DOHH2 (cell line): Measurements from ENCODE around the gene EPB41.

Experiments
- EZH2phosphoT487 ChIP-seq: fragments of 200-600 bp; sonication (generic); IDR thresholded peaks from 2 replicates; pipeline ENCODE4 v1.6.1; 2017; ENCODE audit warnings: borderline replicate concordance, mild to moderate bottlenecking, antibody characterized with exemption, low read length, moderate library complexity, mixed read lengths
- TF ChIP-seq, protein P1 (sequence below): fragments of 200-600 bp; sonication (generic); IDR thresholded peaks from one replicate; pipeline ENCODE4 v1.5.1; 2014; ENCODE audit warnings: antibody characterized with exemption, mild to moderate bottlenecking, low read depth, low read length; ENCODE audit not compliant: poor library complexity, severe bottlenecking

- TF ChIP-seq, protein P1, sequence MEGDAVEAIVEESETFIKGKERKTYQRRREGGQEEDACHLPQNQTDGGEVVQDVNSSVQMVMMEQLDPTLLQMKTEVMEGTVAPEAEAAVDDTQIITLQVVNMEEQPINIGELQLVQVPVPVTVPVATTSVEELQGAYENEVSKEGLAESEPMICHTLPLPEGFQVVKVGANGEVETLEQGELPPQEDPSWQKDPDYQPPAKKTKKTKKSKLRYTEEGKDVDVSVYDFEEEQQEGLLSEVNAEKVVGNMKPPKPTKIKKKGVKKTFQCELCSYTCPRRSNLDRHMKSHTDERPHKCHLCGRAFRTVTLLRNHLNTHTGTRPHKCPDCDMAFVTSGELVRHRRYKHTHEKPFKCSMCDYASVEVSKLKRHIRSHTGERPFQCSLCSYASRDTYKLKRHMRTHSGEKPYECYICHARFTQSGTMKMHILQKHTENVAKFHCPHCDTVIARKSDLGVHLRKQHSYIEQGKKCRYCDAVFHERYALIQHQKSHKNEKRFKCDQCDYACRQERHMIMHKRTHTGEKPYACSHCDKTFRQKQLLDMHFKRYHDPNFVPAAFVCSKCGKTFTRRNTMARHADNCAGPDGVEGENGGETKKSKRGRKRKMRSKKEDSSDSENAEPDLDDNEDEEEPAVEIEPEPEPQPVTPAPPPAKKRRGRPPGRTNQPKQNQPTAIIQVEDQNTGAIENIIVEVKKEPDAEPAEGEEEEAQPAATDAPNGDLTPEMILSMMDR = no peak
- TF ChIP-seq EZH2phosphoT487 = no peak
Measured at GRCh38 chr1:29043274-29043965, 129.1 kb downstream of the EPB41 start.
